ENCODE results near the gene BMI1.

BMI1 gene

GRCh38 chr10:22367471-22367870, 46.6 kb downstream of the BMI1 start:
- no peak for DNase-seq (ENCODE audit: low read depth)

GRCh38 chr10:22368402-22368801, 47.5 kb downstream of the BMI1 start:
- no peak for DNase-seq (ENCODE audit: low read depth)

GRCh38 chr10:22368981-22369380, 48.1 kb downstream of the BMI1 start:
- no peak for DNase-seq (ENCODE audit: low read depth)

- DNase-seq (ENCODE audit: low read depth) = no peak
These were observed 48.7 kb downstream of the BMI1 start for GRCh38 chr10:22369434-22370072.

- DNase-seq (ENCODE audit: low read depth) = no peak
These were observed 49.4 kb downstream of the BMI1 start for GRCh38 chr10:22370320-22370719.

GRCh38 chr10:22372298-22372697, 51.4 kb downstream of the BMI1 start:
- DNase-seq (ENCODE audit: low read depth) = no peak

- DNase-seq (ENCODE audit: low read depth) = no peak
These were observed 52.0 kb downstream of the BMI1 start for GRCh38 chr10:22372917-22373316.

- no peak for DNase-seq (ENCODE audit: low read depth)
These were observed 53.7 kb downstream of the BMI1 start for GRCh38 chr10:22374489-22375126.

GRCh38 chr10:22379059-22379458, 58.2 kb downstream of the BMI1 start:
- no peak for DNase-seq (ENCODE audit: low read depth)

Measured in stimulated activated CD8-positive, alpha-beta memory T cell treated with anti-CD3 and anti-CD28 coated beads, Interleukin-12 subunit alpha, Interleukin-12 subunit beta, amount 100 ng/mL, for 1 hour (primary cell).